SK-N-SH (cell line): ENCODE data around the gene CSNK1D. TPM values are rescaled to one million over a fixed set of nuclear protein-coding genes. Genes with fewer than 3 reads are reported as not detected.

Experiments
- CTCF ChIA-PET: fragments of 300-600, 350-600 bp; formaldehyde crosslinking; extraction: SDS; loops from one replicate; lab custom pipeline; 2021; lab: Yijun Ruan, JAX
- POLR2A ChIA-PET: fragments of 350-600 bp; sonication (Branson Sonifier 250); formaldehyde crosslinking; extraction: SDS; loops from one replicate; lab custom pipeline; 2020; ENCODE audit warnings: antibody characterized with exemption, inconsistent platforms; lab: Yijun Ruan, JAX
- DNase-seq: peaks from one replicate; pipeline ENCODE4 v3.0.0; 2012
- H2AFZ ChIP-seq: fragments of 200-600 bp; sonication (generic); 2 replicates; pipeline ENCODE4 v1.8.1; 2016; ENCODE audit warnings: antibody characterized with exemption, mild to moderate bottlenecking, low read depth
- H3F3A ChIP-seq: fragments of 200-600 bp; sonication (generic); replicated peaks from 2 replicates; pipeline ENCODE3; 2016; ENCODE audit warnings: antibody characterized with exemption, mild to moderate bottlenecking; ENCODE audit not compliant: insufficient read depth
- H3K27ac ChIP-seq, 2 experiments: fragments of 200-500 bp in 1 of 2; fragments of 200-600 bp in 1 of 2; sonication (Bioruptor generic) in 1 of 2; sonication (generic), shearing (Covaris generic) in 1 of 2; 2 replicates each; pipeline versions ENCODE4 v1.5.1 to v1.6.1; 2014 to 2016; ENCODE audit warnings: low read depth in 2 of 2, inconsistent platforms in 1 of 2, low read length in 1 of 2, mild to moderate bottlenecking in 1 of 2, mixed read lengths in 1 of 2
- H3K27me3 ChIP-seq: fragments of 200-600 bp; sonication (generic), shearing (Covaris generic); 2 replicates; pipeline ENCODE4 v1.6.1; 2016; ENCODE audit warnings: mixed run types; ENCODE audit not compliant: insufficient read depth
- H3K36me3 ChIP-seq, 2 experiments: fragments of 200-500 bp in 1 of 2; fragments of 200-600 bp in 1 of 2; sonication (Bioruptor generic) in 1 of 2; sonication (generic) in 1 of 2; replicated peaks in 1 of 2; 2 replicates each; pipeline versions ENCODE3 to v1.5.1; 2014 to 2016; ENCODE audit warnings: low read length in 1 of 2, mild to moderate bottlenecking in 1 of 2; ENCODE audit not compliant: insufficient read depth in 2 of 2, control insufficient read depth in 1 of 2
- H3K4me1 ChIP-seq, 2 experiments: fragments of 200-500 bp in 1 of 2; fragments of 200-600 bp in 1 of 2; sonication (Bioruptor generic) in 1 of 2; sonication (generic), shearing (Covaris generic) in 1 of 2; 2 replicates each; pipeline versions ENCODE4 v1.5.1 to v1.6.1; 2014 to 2016; ENCODE audit warnings: low read depth in 1 of 2, low read length in 1 of 2, mixed run types in 1 of 2; ENCODE audit not compliant: insufficient read depth in 2 of 2, control insufficient read depth in 1 of 2
- H3K4me2 ChIP-seq: fragments of 200-600 bp; sonication (generic), shearing (Covaris generic); 2 replicates; pipeline ENCODE4 v1.6.1; 2017; ENCODE audit warnings: mixed run types
- H3K4me3 ChIP-seq, 2 experiments: fragments of 200-500 bp in 1 of 2; fragments of 200-600 bp in 1 of 2; sonication (Bioruptor generic) in 1 of 2; sonication (generic), shearing (Covaris generic) in 1 of 2; 2 replicates each; pipeline versions ENCODE4 v1.5.1 to v1.8.1; 2014 to 2016; ENCODE audit warnings: low read depth in 2 of 2, inconsistent platforms in 1 of 2, low read length in 1 of 2, mild to moderate bottlenecking in 1 of 2, mixed read lengths in 1 of 2, moderate library complexity in 1 of 2
- H3K79me2 ChIP-seq: fragments of 200-600 bp; sonication (generic); 2 replicates; pipeline ENCODE4 v1.8.1; 2017; ENCODE audit warnings: mild to moderate bottlenecking; ENCODE audit not compliant: insufficient read depth
- H3K9ac ChIP-seq: fragments of 200-600 bp; sonication (generic); 2 replicates; pipeline ENCODE4 v1.6.1; 2017; ENCODE audit warnings: mixed run types
- H3K9me2 ChIP-seq: fragments of 200-600 bp; sonication (generic); 2 replicates; pipeline ENCODE4 v1.6.1; 2017; ENCODE audit warnings: mixed run types
- H3K9me3 ChIP-seq: fragments of 200-600 bp; sonication (generic); 2 replicates; pipeline ENCODE4 v1.6.1; 2017; ENCODE audit warnings: mixed run types, mild to moderate bottlenecking, moderate library complexity
- H4K20me1 ChIP-seq: fragments of 200-600 bp; sonication (generic); 2 replicates; pipeline ENCODE4 v1.6.1; 2017; ENCODE audit warnings: mild to moderate bottlenecking, mixed run types; ENCODE audit not compliant: insufficient read depth
- CHD2 ChIP-seq: fragments of 150-350 bp; IDR thresholded peaks from 2 replicates; pipeline ENCODE4 v1.6.1; 2018; ENCODE audit warnings: low read length; ENCODE audit not compliant: partially characterized antibody
- CTCF ChIP-seq: fragments of 200-600 bp; sonication (generic); IDR thresholded peaks from 2 replicates; pipeline ENCODE4 v1.6.1; 2017; ENCODE audit warnings: antibody characterized with exemption, mild to moderate bottlenecking, moderate library complexity
- ELF1 ChIP-seq: IDR thresholded peaks from 2 replicates; pipeline ENCODE4 v1.4.0; 2012
- EP300 ChIP-seq, 2 experiments: IDR thresholded peaks; 2 replicates each; pipeline versions ENCODE4 v1.4.0 to v1.6.1; 2012; ENCODE audit warnings: borderline replicate concordance in 1 of 2, low read depth in 1 of 2, low read length in 1 of 2
- GABPA ChIP-seq: IDR thresholded peaks from 2 replicates; pipeline ENCODE4 v1.4.0; 2012; ENCODE audit warnings: low read depth, mild to moderate bottlenecking
- GATA2 ChIP-seq: sonication (generic); formaldehyde crosslinking; IDR thresholded peaks from 2 replicates; pipeline ENCODE4 v1.5.0; 2020; ENCODE audit warnings: mild to moderate bottlenecking, missing genetic modification reagents
- IRF3 ChIP-seq: fragments of 150-350 bp; IDR thresholded peaks from 2 replicates; pipeline ENCODE4 v1.6.1; 2016; ENCODE audit warnings: mild to moderate bottlenecking, low read depth, low read length
- MEF2A ChIP-seq: IDR thresholded peaks from 2 replicates; pipeline ENCODE4 v1.4.0; 2012; ENCODE audit warnings: low read depth, borderline replicate concordance
- NRF1 ChIP-seq: IDR thresholded peaks from 2 replicates; pipeline ENCODE4 v1.6.1; 2012; ENCODE audit warnings: low read depth, mild to moderate bottlenecking, low read length
- POLR2AphosphoS5 ChIP-seq: IDR thresholded peaks from 2 replicates; pipeline ENCODE4 v1.6.1; 2012; ENCODE audit warnings: low read depth, low read length
- RAD21 ChIP-seq: IDR thresholded peaks from 2 replicates; pipeline ENCODE4 v1.6.1; 2012; ENCODE audit warnings: mild to moderate bottlenecking, low read length
- RCOR1 ChIP-seq: fragments of 150-350 bp; IDR thresholded peaks from 2 replicates; pipeline ENCODE4 v1.6.1; 2017; ENCODE audit warnings: antibody characterized with exemption, low read length
- REST ChIP-seq: IDR thresholded peaks from 2 replicates; pipeline ENCODE4 v1.6.1; 2012; ENCODE audit warnings: mild to moderate bottlenecking, low read depth, low read length, moderate library complexity
- RXRA ChIP-seq: IDR thresholded peaks from 2 replicates; pipeline ENCODE4 v1.4.0; 2012; ENCODE audit warnings: low read depth, mild to moderate bottlenecking, borderline replicate concordance
- SIN3A ChIP-seq: IDR thresholded peaks from 2 replicates; pipeline ENCODE4 v1.6.1; 2012; ENCODE audit warnings: low read depth, mild to moderate bottlenecking, low read length, moderate library complexity, borderline replicate concordance
- SMC3 ChIP-seq: IDR thresholded peaks from 2 replicates; pipeline ENCODE4 v1.6.1; 2012; ENCODE audit warnings: low read depth, low read length, improper control_type of control experiment
- TAF1 ChIP-seq: IDR thresholded peaks from 2 replicates; pipeline ENCODE4 v1.6.1; 2012; ENCODE audit warnings: low read depth, mild to moderate bottlenecking, low read length, moderate library complexity, borderline replicate concordance
- USF2 ChIP-seq: fragments of 150-350 bp; IDR thresholded peaks from 2 replicates; pipeline ENCODE4 v1.6.1; 2017; ENCODE audit warnings: antibody characterized with exemption, low read length, low read depth, borderline replicate concordance
- ZBTB33 ChIP-seq: IDR thresholded peaks from 2 replicates; pipeline ENCODE4 v1.4.0; 2012; ENCODE audit warnings: low read depth, borderline replicate concordance
- WGBS: methylation state at CpG from one replicate; pipeline ENCODE4 v1.1.6; 2017; ENCODE audit warnings: low lambda C conversion rate; 5-methylcytosine and 5-hydroxymethylcytosine counted together
- polyA plus RNA-seq, 3 experiments: library from polyadenylated mRNA; depleted of rRNA; stranded (reverse); fragments of >200 nt; gene quantifications; 2 replicates each; pipeline ENCODE4 v1.2.3, GENCODE V29; 2012

CSNK1D gene
- polyA plus RNA-seq, 1 of the 3 experiments (the other 2 are of a cell fraction) = 216 TPM

DNA sequence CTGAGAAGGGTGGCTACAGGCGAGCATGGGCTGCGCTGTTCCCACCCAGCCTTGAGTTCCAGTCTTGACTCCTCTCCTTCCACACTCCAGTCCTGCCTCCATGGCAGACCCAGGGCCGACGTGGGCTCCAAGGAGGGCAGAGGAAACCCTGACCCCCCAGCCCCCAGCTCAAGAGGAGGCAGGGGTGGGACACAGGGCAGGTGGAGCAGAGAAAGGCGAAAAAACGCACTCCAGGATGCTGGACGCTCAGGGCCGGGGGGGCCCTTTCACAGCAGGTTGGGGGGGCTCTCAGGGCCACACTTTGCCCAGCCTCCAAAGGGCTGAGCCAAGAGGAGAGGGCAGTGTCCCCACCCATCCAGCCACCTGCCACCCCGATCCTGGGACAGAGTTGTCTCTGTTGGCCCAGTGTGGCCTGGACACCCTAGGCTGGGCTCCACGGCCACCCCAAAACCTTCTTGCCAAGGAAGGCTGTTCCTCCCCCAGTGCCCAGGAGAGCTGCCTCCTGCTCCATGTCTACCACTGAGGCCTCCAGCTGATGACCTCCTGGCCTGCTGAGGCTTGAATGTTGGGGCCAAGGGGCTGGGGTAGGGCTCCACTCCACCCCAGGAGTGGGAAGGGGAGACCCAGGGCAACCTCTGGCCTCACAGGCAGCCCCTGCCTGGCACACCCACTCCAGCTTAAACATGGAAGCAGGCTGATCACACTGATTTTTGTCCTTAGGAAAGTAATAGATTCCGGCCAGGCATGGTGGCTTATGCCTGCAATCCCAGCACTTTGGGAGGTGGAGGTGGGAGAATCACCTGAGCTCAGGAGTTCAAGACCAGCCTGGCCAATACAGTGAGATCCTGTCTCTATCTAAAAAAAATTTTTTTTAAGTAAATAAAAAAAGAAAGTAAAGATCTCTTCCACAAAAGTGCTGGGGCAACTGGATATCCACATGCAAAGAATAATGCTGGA, 53.5 kb downstream of the CSNK1D start:
- Histone ChIP-seq H2AFZ (no peak overlapping the region), H3K4me1 (peaks cover 27 to 34% of the 10 kb centered on the region in 2 experiments), H3F3A (peaks cover 27% of the 10 kb centered on the region), H3K9me3 (no peaks in the 10 kb centered on the region), H3K4me3 (no peak overlapping the region), H3K4me2 (no peak overlapping the region), H3K9me2 (no peaks in the 10 kb centered on the region), H3K79me2 (peaks cover 16% of the 10 kb centered on the region; the same call in 1 of the 2 replicates), H3K27ac (no peak overlapping the region), H4K20me1 (no peaks in the 10 kb centered on the region), H3K9ac (no peak overlapping the region), H3K27me3 (no peaks in the 10 kb centered on the region), H3K36me3 (no peaks in the 10 kb centered on the region)
- CTCF ChIA-PET = interaction anchor here (0.8 to 6.4 kb wide), 5 partner anchors 9 to 190 kb away, joined by 3 to 45 read pairs (median 4); partner anchors contain the start of genes SECTM1 and SLC16A3
- TF ChIP-seq EP300 (IDR thresholded peaks at IDR 0.05; ENCODE audit: borderline replicate concordance in 1 of 2, low read depth in 1 of 2, low read length in 1 of 2) (no peak), ELF1 (no peak), GATA2 (CRISPR knock-in tag) (no peak), TAF1 (no peak), MEF2A (no peak), REST (no peak), POLR2AphosphoS5 (no peak), CTCF (no peak), RXRA (no peak), CHD2 (no peak), IRF3 (no peak), RCOR1 (no peak), USF2 (no peak), ZBTB33 (no peak), GABPA (no peak), SIN3A (no peak), NRF1 (no peak), RAD21 (no peak), SMC3 (no peak)
- DNase-seq = peak; percentile 22
- 93% methylated on average over 10 of the region's 11 CpGs for WGBS
- POLR2A ChIA-PET = no interaction called here
